Measurements from ENCODE around the gene CISTR.

The CISTR gene

DNA sequence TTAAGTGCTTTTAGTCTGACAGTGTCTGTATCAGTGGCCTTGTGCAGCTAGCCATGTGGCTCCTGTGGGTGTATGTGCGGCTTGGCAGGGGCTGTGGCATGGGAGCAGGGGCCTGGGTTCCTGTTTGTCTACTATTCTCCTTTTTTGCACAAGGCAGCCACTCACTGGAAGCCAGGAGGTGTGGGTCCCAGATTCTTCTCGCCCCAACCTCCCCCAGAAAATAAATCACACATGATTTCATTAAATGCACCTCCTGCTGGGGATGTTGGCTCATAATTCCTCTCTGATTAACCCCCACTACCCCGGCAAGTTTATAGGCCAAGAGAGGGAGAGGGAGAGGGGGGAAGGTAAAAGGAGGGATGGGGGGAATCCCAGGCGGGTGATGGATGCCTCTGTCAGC lies 42.1 kb downstream of the CISTR start:
- H3K4me3 ChIP-seq (ENCODE audit: low read depth, low read length) = no peak overlapping the region
- no peak for TF ChIP-seq CTCF (IDR thresholded peaks at IDR 0.05; ENCODE audit: low read depth, low read length)

DNA sequence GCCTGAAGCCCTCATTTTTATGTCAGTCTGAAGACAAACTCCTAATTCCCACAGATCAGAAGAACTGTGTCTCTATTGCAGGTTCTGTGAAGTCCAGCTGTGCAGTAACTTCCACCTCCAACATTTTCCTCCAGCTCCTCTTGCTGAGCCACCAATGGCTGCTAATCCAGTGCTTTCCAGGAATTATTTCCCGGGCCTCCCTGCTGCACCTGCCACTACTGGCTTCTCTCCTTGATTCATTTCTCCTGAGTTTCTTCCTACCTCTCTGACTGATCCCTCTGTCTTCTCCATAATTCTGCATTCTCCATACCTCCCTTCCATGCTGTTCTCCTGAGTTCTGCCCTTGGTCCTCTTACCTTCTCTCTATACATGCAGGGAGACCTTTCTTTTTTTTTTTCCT lies 45.7 kb downstream of the CISTR start:
- TF ChIP-seq CTCF (IDR thresholded peaks at IDR 0.05; ENCODE audit: low read depth, low read length) = no peak

GRCh38 chr12:53703756-53704155 lies 48.0 kb downstream of the CISTR start:
- H3K4me3 ChIP-seq (ENCODE audit: low read depth, low read length) = no peak overlapping the region
- no peak for TF ChIP-seq CTCF (IDR thresholded peaks at IDR 0.05; ENCODE audit: low read depth, low read length)

More for the DNA sequence above, 45.7 kb downstream of the CISTR start:
- no peak overlapping the region for H3K4me3 ChIP-seq (ENCODE audit: low read depth, low read length)

- H3K4me3 ChIP-seq (ENCODE audit: low read depth, low read length) = no peak overlapping the region
- peak; percentile 85 for TF ChIP-seq CTCF (IDR thresholded peaks at IDR 0.05; ENCODE audit: low read depth, low read length)
Observed at GRCh38 chr12:53701518-53702264, 50.1 kb downstream of the CISTR start.

DNA sequence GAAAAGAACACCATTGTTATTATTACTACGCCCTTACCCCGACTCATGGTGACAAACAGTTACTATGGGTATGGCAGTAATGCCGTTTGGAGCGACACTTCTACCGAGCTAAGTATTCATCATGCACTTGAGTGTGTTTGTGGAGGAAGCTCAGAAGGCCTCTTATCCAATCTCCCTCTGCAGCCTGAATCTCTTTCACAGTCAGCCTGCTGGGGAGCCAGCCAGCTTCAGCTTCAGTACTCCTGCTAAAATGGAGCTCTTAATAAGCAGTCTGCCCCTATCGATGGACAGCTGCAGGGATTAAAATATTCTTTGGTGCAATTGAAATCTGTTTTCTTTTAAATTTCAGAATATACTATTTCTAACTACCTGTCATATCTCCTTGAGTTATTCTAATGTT lies 51.2 kb downstream of the CISTR start:
- H3K4me3 ChIP-seq (ENCODE audit: low read depth, low read length) = no peak overlapping the region
- TF ChIP-seq CTCF (IDR thresholded peaks at IDR 0.05; ENCODE audit: low read depth, low read length) = no peak

- TF ChIP-seq CTCF (IDR thresholded peaks at IDR 0.05; ENCODE audit: low read depth, low read length) = no peak
- H3K4me3 ChIP-seq (ENCODE audit: low read depth, low read length) = no peak overlapping the region
Observed at GRCh38 chr12:53699678-53700025, 52.1 kb downstream of the CISTR start.

- no peak overlapping the region for H3K4me3 ChIP-seq (ENCODE audit: low read depth, low read length)
- no peak for TF ChIP-seq CTCF (IDR thresholded peaks at IDR 0.05; ENCODE audit: low read depth, low read length)
Observed at GRCh38 chr12:53698948-53699677, 52.7 kb downstream of the CISTR start.
